HEK293T (cell line): ENCODE results near the gene NMT2.

Experiments used
- CTCF ChIA-PET: fragments of 350-600 bp; formaldehyde crosslinking; extraction: SDS; loops from one replicate; lab custom pipeline; 2021; ENCODE audit warnings: antibody characterized with exemption, inconsistent platforms; lab: Yijun Ruan, JAX
- POLR2A ChIA-PET: fragments of 350-600 bp; formaldehyde crosslinking; extraction: SDS; loops from one replicate; lab custom pipeline; 2020; ENCODE audit warnings: antibody characterized with exemption, inconsistent platforms; lab: Yijun Ruan, JAX
- DNase-seq: peaks from one replicate; pipeline ENCODE4 v3.0.0; 2012; ENCODE audit warnings: mixed read lengths; ENCODE audit errors: extremely low spot score
- ARNT ChIP-seq: fragments of 450-650 bp; IDR thresholded peaks from 2 replicates; pipeline ENCODE4 v1.6.1; 2017; ENCODE audit warnings: mild to moderate bottlenecking
- BHLHE40 ChIP-seq: fragments of 450-650 bp; IDR thresholded peaks from 2 replicates; pipeline ENCODE4 v1.6.1; 2016; ENCODE audit warnings: mild to moderate bottlenecking, moderate library complexity, borderline replicate concordance
- CTBP1 ChIP-seq: fragments of 450-650 bp; IDR thresholded peaks from 2 replicates; pipeline ENCODE4 v1.6.1; 2016; ENCODE audit warnings: borderline replicate concordance
- ELF4 ChIP-seq: fragments of 450-650 bp; IDR thresholded peaks from 2 replicates; pipeline ENCODE4 v1.6.1; 2017; ENCODE audit warnings: antibody characterized with exemption
- FOXA1 ChIP-seq: fragments of 450-650 bp; IDR thresholded peaks from 2 replicates; pipeline ENCODE4 v1.6.1; 2016; ENCODE audit warnings: mild to moderate bottlenecking
- FOXK2 ChIP-seq: fragments of 450-650 bp; IDR thresholded peaks from 2 replicates; pipeline ENCODE4 v1.6.1; 2016; ENCODE audit warnings: mild to moderate bottlenecking
- FOXM1 ChIP-seq: fragments of 450-650 bp; IDR thresholded peaks from 2 replicates; pipeline ENCODE4 v1.6.1; 2017; ENCODE audit warnings: mild to moderate bottlenecking, borderline replicate concordance
- HDGF ChIP-seq: fragments of 450-650 bp; IDR thresholded peaks from 2 replicates; pipeline ENCODE4 v1.6.1; 2017; ENCODE audit warnings: antibody characterized with exemption, borderline replicate concordance
- L3MBTL2 ChIP-seq: fragments of 450-650 bp; conservative IDR thresholded peaks from 2 replicates; pipeline ENCODE4 v1.6.1; 2016; ENCODE audit warnings: mild to moderate bottlenecking
- LEF1 ChIP-seq: fragments of 450-650 bp; IDR thresholded peaks from 2 replicates; pipeline ENCODE4 v1.6.1; 2017; ENCODE audit warnings: mild to moderate bottlenecking, borderline replicate concordance
- NFRKB ChIP-seq: fragments of 450-650 bp; IDR thresholded peaks from 2 replicates; pipeline ENCODE4 v1.6.1; 2016; ENCODE audit warnings: mild to moderate bottlenecking, moderate library complexity
- SP1 ChIP-seq: fragments of 450-650 bp; IDR thresholded peaks from 2 replicates; pipeline ENCODE4 v1.6.1; 2017
- SUZ12 ChIP-seq: fragments of 450-650 bp; IDR thresholded peaks from 2 replicates; pipeline ENCODE4 v1.6.1; 2016; ENCODE audit warnings: mild to moderate bottlenecking
- TARDBP ChIP-seq: fragments of 450-650 bp; IDR thresholded peaks from 2 replicates; pipeline ENCODE4 v1.6.1; 2016
- ZNF384 ChIP-seq: fragments of 450-650 bp; IDR thresholded peaks from 2 replicates; pipeline ENCODE4 v1.6.1; 2016
- TF ChIP-seq, protein P1 (sequence below): fragments of 450-650 bp; IDR thresholded peaks from 2 replicates; pipeline ENCODE4 v1.6.1; 2016

The NMT2 gene

DNA sequence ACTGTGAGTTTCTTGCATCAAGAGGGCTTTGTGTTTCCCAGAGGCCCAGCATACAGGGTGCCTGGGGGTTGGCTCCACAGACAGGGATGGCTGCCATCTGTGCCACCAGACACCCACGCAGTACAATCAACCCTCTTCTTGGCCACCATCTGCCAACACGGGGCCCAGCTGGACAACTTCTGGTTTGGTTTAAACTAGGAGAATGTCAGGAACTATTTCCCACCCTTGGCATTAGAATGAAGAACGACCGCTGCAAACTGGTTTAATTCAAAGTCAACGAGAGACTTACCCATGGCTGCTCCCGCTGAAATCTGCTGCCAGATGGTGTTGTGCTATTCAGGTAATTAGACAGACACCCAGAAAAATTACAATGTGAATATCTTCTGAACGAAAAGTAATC, 27.8 kb downstream of the NMT2 start:
- DNase-seq: no peak
- no peak for TF ChIP-seq ARNT
- TF ChIP-seq SP1: no peak
- no peak for TF ChIP-seq FOXK2
- ChIA-PET POLR2A (no interaction called here), CTCF (no interaction called here)

DNA sequence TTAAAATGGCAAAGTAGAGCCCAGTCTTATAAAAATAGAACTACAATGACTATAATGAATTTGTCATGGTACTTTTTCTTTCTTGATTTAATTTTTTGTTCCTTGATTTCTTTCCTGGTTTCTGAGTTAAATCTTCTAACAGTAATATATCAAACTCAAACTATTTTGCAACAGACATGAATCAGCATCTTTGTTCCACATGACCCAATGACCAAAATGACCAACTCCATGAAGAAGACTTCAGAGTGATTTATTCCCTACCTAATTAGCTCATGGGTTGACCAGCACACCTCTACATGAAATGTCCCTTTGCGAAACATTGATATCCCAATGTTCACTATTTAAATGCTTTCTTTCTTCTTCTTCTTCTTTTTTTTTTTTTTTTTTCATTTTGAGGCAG, 30.9 kb downstream of the NMT2 start:
- POLR2A ChIA-PET: no interaction called here

DNA sequence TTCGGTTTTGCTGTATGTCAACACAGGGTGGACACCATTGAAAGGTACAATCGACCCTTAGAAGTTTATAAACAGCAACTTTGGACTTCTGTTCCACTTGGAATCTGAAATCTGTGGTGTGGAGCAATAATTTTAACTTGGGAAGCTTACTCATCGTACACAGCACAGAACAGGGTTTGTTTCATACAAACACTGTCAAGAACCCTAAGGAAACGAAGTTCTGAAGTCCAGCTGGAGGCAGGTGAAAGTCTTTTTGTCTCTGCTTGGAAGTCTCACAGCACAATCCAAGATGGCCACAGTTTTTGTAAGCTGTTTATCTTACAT, 31.5 kb downstream of the NMT2 start:
- no peak for DNase-seq
- CTCF ChIA-PET: no interaction called here

More for the DNA sequence above, 30.9 kb downstream of the NMT2 start:
- TF ChIP-seq ELF4: no peak
- no peak for TF ChIP-seq FOXM1
- no peak for TF ChIP-seq LEF1
- DNase-seq: no peak
- CTCF ChIA-PET: no interaction called here

DNA sequence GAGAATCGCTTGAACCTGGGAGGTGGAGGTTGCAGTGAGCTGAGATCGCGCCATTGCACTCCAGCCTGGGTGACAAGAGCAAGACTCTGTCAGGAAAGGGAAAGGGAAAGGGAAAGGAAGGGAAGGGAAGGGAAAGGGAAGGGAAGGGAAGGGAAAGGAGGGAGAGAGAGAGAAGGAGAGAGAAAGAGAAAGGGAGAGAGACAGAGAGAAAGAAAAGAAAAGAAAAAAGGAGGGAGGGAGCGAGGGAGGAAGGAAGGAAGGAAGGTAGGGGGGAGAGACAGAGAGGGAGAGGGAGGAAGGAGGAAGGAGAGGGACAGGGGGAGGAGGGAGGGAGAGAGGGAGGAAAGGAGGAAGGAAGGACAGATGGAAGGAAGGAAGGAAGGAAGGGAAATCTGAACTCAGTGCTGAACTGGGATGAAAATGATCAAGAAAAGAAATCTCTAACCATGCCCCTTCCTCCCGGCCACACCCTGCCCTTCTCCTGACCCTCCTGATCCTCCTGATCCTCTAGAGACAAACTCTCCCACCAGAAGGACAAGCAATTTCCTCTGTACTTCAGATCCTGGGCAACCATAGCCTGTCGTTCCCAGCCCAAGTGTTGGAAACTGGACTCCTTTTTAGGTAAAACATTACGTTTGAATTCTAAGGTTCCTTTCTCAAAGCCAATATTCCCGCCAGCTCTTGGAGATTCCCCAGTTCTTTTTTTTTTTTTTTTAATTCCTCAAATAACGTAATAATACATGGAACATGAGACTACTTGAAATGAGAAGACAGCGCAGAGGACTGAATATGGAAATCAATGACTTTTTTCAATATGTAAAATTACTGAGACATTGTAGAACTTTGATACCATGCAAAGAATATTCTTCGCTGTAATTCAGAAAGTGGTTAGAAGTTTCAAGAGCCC, 32.1 kb downstream of the NMT2 start:
- TF ChIP-seq FOXA1 (no peak), TARDBP (no peak), L3MBTL2 (no peak), CTBP1 (no peak), HDGF (no peak), ZNF384 (no peak), FOXK2 (no peak), ARNT (no peak), FOXM1 (no peak), SUZ12 (no peak), LEF1 (no peak), NFRKB (no peak), BHLHE40 (no peak), SP1 (no peak), ELF4 (no peak)
- TF ChIP-seq, protein P1, sequence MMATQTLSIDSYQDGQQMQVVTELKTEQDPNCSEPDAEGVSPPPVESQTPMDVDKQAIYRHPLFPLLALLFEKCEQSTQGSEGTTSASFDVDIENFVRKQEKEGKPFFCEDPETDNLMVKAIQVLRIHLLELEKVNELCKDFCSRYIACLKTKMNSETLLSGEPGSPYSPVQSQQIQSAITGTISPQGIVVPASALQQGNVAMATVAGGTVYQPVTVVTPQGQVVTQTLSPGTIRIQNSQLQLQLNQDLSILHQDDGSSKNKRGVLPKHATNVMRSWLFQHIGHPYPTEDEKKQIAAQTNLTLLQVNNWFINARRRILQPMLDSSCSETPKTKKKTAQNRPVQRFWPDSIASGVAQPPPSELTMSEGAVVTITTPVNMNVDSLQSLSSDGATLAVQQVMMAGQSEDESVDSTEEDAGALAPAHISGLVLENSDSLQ: no peak
- DNase-seq: no peak
- CTCF ChIA-PET: no interaction called here
- POLR2A ChIA-PET: no interaction called here

More for the DNA sequence above, 31.5 kb downstream of the NMT2 start:
- TF ChIP-seq L3MBTL2: no peak
- TF ChIP-seq FOXM1: no peak
- TF ChIP-seq ELF4: no peak
- no peak for TF ChIP-seq BHLHE40
- TF ChIP-seq SP1: no peak
- no peak for TF ChIP-seq NFRKB
- TF ChIP-seq FOXK2: no peak
- TF ChIP-seq LEF1: no peak
- TF ChIP-seq SUZ12: no peak
- TF ChIP-seq ZNF384: no peak
- no peak for TF ChIP-seq TARDBP
- no peak for TF ChIP-seq ARNT
- TF ChIP-seq HDGF: no peak
- TF ChIP-seq, protein P1: no peak
- no peak for TF ChIP-seq CTBP1
- TF ChIP-seq FOXA1: no peak
- POLR2A ChIA-PET: no interaction called here

DNA sequence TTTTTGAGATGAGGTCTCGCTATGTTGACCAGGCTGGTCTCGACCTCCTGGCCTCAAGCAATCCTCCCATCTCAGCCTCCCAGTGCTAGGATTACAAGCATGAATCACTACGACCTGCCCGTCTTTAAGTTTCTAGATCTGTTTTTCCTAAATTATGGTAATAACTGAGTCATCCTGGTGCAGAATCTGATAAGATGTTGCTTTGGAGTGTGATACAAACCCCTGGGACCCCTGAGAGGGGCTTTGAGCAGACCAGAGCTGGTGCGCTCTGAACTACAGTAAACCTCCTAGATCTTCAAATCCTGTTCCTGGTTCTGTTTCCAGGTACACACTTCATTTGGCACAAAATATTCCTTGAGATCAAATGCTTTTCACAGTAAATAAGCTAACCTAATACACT, 37.2 kb downstream of the NMT2 start:
- ChIA-PET CTCF (interaction anchor here (0.7 kb wide), 1 partner anchor 116 kb away, joined by 5 read pairs; no protein-coding TSS in a partner anchor), POLR2A (no interaction called here)
- DNase-seq: no peak
- no peak for TF ChIP-seq FOXA1
- TF ChIP-seq LEF1: no peak
- no peak for TF ChIP-seq ARNT
- TF ChIP-seq SUZ12: no peak
- TF ChIP-seq ZNF384: no peak
- TF ChIP-seq L3MBTL2: no peak
- no peak for TF ChIP-seq NFRKB
- no peak for TF ChIP-seq SP1
- TF ChIP-seq FOXK2: no peak
- TF ChIP-seq, protein P1: no peak
- no peak for TF ChIP-seq TARDBP
- TF ChIP-seq BHLHE40: no peak
- TF ChIP-seq FOXM1: no peak

DNA sequence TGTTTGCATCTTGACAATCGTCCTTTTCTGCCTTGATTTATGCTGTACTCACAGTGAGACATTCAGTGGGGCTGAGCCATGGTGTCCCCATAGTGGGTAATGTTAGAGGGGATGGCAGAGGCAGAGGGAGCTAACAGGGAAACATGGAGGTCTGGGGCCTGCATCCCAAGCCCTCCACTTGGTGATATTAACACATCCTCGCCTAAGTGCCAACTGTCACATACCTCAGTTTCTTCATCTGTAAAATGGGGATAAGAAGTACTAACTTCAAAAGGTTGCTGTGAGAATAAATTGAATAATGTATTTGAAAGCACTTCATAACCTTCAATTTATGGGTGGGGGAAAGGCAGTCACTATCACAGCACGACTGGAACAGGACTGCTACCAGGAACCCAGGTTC, 43.6 kb downstream of the NMT2 start:
- no peak for DNase-seq
- no peak for TF ChIP-seq ELF4
- TF ChIP-seq FOXM1: no peak
- TF ChIP-seq CTBP1: no peak
- TF ChIP-seq ZNF384: no peak
- TF ChIP-seq BHLHE40: no peak
- TF ChIP-seq SP1: no peak
- TF ChIP-seq ARNT: no peak
- TF ChIP-seq L3MBTL2: no peak
- no peak for TF ChIP-seq NFRKB
- TF ChIP-seq, protein P1: no peak
- TF ChIP-seq HDGF: no peak
- TF ChIP-seq FOXA1: no peak
- TF ChIP-seq SUZ12: no peak
- TF ChIP-seq TARDBP: no peak
- TF ChIP-seq FOXK2: no peak
- TF ChIP-seq LEF1: no peak
- CTCF ChIA-PET: no interaction called here
- POLR2A ChIA-PET: no interaction called here
